ENCODE measurements around the gene LRRC45. TPM values are rescaled to one million over a fixed set of nuclear protein-coding genes. Genes with fewer than 3 reads are reported as not detected.
A peak's percentile ranks its signal among the peaks of the same experiment; 100 is the strongest.

The LRRC45 gene
- total RNA-seq, 1 experiment from 2014 or later: 40.1 TPM

DNA sequence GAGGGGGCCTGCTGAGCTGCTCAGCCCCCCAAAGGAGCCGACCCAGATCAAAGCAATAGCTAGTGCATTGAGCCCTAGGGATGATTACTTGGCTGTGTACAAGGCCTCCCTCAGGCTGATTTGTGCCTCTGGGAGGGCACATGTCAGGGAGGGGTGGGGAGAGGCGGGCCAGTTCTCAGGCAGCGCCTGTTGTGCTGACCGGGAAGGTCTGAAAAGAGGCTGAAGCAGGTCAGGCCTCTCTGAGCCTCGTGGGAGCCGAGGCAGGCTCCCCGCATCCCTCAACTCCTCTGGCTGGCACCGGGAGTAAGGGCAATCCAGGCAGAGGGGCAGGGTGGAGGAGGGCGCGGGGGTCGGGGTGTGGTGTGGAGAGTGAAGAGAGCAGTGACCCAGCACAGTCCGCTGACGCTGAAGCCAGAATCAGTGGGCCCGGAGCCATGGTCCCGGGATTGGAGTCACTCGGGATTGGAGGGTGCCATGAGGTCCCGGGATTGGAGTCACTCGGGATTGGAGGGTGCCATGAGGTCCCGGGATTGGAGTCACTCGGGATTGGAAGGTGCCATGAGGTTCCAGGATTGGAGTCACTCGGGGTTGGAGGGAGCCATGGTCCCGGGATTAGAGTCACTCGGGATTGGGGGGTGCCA, 11.4 kb downstream of the LRRC45 start:
- Histone ChIP-seq H3K4me3 (replicated peaks in 1 of 2; ENCODE audit: low read depth in 1 of 2, low read length in 2 of 2) (no peak overlapping the region), H3K9me2 (ENCODE audit: insufficient read depth) (no peaks in the 10 kb centered on the region), H3K4me2 (ENCODE audit: low read length) (peak overlapping the region; percentile 53), H3K9me3 (ENCODE audit: control insufficient read depth in 1 of 2, insufficient read depth in 1 of 2, low read depth in 1 of 2, low read length in 2 of 2) (no peaks in the 10 kb centered on the region), H3K27me3 (ENCODE audit: insufficient read depth, low read length) (no peaks in the 10 kb centered on the region), H3K9ac (ENCODE audit: low read length) (peak overlapping the region; percentile 43), H2AFZ (ENCODE audit: low read depth, low read length, poor library complexity, severe bottlenecking) (no peak overlapping the region), H3K27ac (ENCODE audit: low read depth, low read length) (peak overlapping the region; percentile 21), H3K4me1 (ENCODE audit: control insufficient read depth in 1 of 2, insufficient read depth in 2 of 2, low read length in 2 of 2) (peaks cover 20 to 67% of the 10 kb centered on the region in 2 experiments), H4K20me1 (ENCODE audit: insufficient read depth) (no peaks in the 10 kb centered on the region), H3K79me2 (ENCODE audit: insufficient read depth, low read length) (peaks cover 28% of the 10 kb centered on the region; the same call in 1 of the 2 replicates), H3K36me3 (ENCODE audit: control insufficient read depth in 1 of 2, insufficient read depth in 2 of 2, low read length in 2 of 2) (peaks cover 0 to 12% of the 10 kb centered on the region in 2 experiments; a peak in 1 of 4 replicates)
- ATAC-seq (0 out of 2 replicates have a peak, but pooled peaks have one; percentile 1), DNase-seq (ENCODE audit: low read depth, low spot score) (peak; percentile 55)
- intact Hi-C loops (cut with micrococcal nuclease): loop anchor here (5.0 to 10.0 kb wide), 4 partner anchors 260 to 380 kb away; partner anchors contain the start of genes HEXD and OGFOD3
- CTCF ChIA-PET: interaction anchor here (4.8 kb wide), 1 partner anchor 13 kb away, joined by 57 read pairs; the partner anchor contains the start of genes CENPX and LRRC45
- TF ChIP-seq, protein P1, sequence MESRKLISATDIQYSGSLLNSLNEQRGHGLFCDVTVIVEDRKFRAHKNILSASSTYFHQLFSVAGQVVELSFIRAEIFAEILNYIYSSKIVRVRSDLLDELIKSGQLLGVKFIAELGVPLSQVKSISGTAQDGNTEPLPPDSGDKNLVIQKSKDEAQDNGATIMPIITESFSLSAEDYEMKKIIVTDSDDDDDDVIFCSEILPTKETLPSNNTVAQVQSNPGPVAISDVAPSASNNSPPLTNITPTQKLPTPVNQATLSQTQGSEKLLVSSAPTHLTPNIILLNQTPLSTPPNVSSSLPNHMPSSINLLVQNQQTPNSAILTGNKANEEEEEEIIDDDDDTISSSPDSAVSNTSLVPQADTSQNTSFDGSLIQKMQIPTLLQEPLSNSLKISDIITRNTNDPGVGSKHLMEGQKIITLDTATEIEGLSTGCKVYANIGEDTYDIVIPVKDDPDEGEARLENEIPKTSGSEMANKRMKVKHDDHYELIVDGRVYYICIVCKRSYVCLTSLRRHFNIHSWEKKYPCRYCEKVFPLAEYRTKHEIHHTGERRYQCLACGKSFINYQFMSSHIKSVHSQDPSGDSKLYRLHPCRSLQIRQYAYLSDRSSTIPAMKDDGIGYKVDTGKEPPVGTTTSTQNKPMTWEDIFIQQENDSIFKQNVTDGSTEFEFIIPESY (IDR thresholded peaks at IDR 0.05; ENCODE audit: extremely low read depth, insufficient replicate concordance, low read length): no peak
- TF ChIP-seq SRF (IDR thresholded peaks at IDR 0.05; ENCODE audit: low read depth): no peak
- no peak for TF ChIP-seq SP1 (IDR thresholded peaks at IDR 0.05; ENCODE audit: low read depth)
- no peak for TF ChIP-seq JUND (IDR thresholded peaks at IDR 0.05)
- no peak for TF ChIP-seq YY1 (IDR thresholded peaks at IDR 0.05; ENCODE audit: extremely low read depth, insufficient replicate concordance, low read depth, low read length)
- TF ChIP-seq POLR2AphosphoS5 (IDR thresholded peaks at IDR 0.05; ENCODE audit: low read depth, low read length): no peak
- TF ChIP-seq ZFX (IDR thresholded peaks at IDR 0.05): no peak
- no peak for TF ChIP-seq EGR1 (IDR thresholded peaks at IDR 0.05; ENCODE audit: low read depth)
- no peak for TF ChIP-seq EZH2 (IDR thresholded peaks at IDR 0.05)
- RAD21 ChIA-PET (ENCODE audit: low non-redundant PET in 1 of 2, low total read pairs in 2 of 2, uncharacterized antibody in 2 of 2, unreplicated experiment in 2 of 2): no interaction called here
- POLR2A ChIA-PET: no interaction called here
- BruUV-seq (replicated peaks): no TSS peak
